K562 (cell line): Measurements from ENCODE around the gene SRSF1. TPM values are rescaled to one million over a fixed set of nuclear protein-coding genes. Genes with fewer than 3 reads are reported as not detected.

ENCODE experiments used
- ATAC-seq: fragments of 200-7000 bp; cut with Tn5 transposase; 3 replicates; pipeline ENCODE4 v1.9.1; 2020; ENCODE audit warnings: moderate library complexity
- BruUV-seq: library from RNA; stranded (reverse); fragments of 400-500 nt; replicated peaks from 2 replicates; lab custom pipeline; 2021; lab: Mats Ljungman, UMichigan
- CTCF ChIA-PET: fragments of 300-600 bp; formaldehyde crosslinking; extraction: SDS; loops from one replicate; lab custom pipeline; 2021; ENCODE audit warnings: low intra/inter-chr PET ratio; lab: Yijun Ruan, JAX
- POLR2A ChIA-PET: fragments of 300-600, 350-650 bp; sonication (Branson Sonifier 250); formaldehyde crosslinking; extraction: SDS; loops from one replicate; lab custom pipeline; 2021; ENCODE audit warnings: antibody characterized with exemption, inconsistent platforms; lab: Yijun Ruan, JAX
- DNase-seq, 4 experiments: peaks; one replicate each; pipeline versions ENCODE4 v3.0.0 to v3.0.0-alpha.2; 2011 to 2018; ENCODE audit warnings: low spot score in 3 of 4, mixed read lengths in 3 of 4; ENCODE audit errors: extremely low read depth in 1 of 4
- FAIRE-seq: peaks from 2 replicates; lab custom pipeline; 2011; peaks lifted over from hg19 to GRCh38; lab: Jason Lieb, UNC
- H2AFZ ChIP-seq: 2 replicates; pipeline ENCODE4 v1.6.0; 2011; ENCODE audit warnings: low read depth, low read length, control low read depth, inconsistent platforms
- H3K27ac ChIP-seq: fragments of 200-600 bp; 3 replicates; pipeline ENCODE4 v1.8.0; 2011; ENCODE audit warnings: low read depth, mild to moderate bottlenecking, control low read depth, inconsistent platforms, low read length, moderate library complexity, mixed read lengths; ENCODE audit errors: extremely low read depth
- H3K27me3 ChIP-seq, 2 experiments: fragments of 300-600 bp in 1 of 2; 2 replicates in 1 of 2; 3 replicates in 1 of 2; pipeline versions ENCODE4 v1.6.0 to v1.8.0; 2011; ENCODE audit warnings: inconsistent platforms in 2 of 2, low read length in 2 of 2, mild to moderate bottlenecking in 1 of 2, mixed read lengths in 1 of 2, moderate library complexity in 1 of 2; ENCODE audit not compliant: control insufficient read depth in 2 of 2, insufficient read depth in 2 of 2
- H3K36me3 ChIP-seq: fragments of 300-600 bp; 3 replicates; pipeline ENCODE4 v1.8.0; 2011; ENCODE audit warnings: mild to moderate bottlenecking, low read length, inconsistent platforms; ENCODE audit not compliant: control insufficient read depth, insufficient read depth
- H3K4me1 ChIP-seq, 2 experiments: fragments of 200-600 bp in 1 of 2; replicated peaks in 1 of 2; 2 replicates in 1 of 2; 3 replicates in 1 of 2; pipeline versions ENCODE4 v1.5.1 to v1.8.0; 2011; ENCODE audit warnings: inconsistent platforms in 2 of 2, low read length in 2 of 2, mild to moderate bottlenecking in 1 of 2, mixed read lengths in 1 of 2, moderate library complexity in 1 of 2; ENCODE audit not compliant: control insufficient read depth in 2 of 2, insufficient read depth in 2 of 2
- H3K4me2 ChIP-seq: 2 replicates; pipeline ENCODE4 v1.6.1; 2011; ENCODE audit warnings: low read length, control low read depth, inconsistent platforms, mixed read lengths; ENCODE audit not compliant: insufficient read depth
- H3K4me3 ChIP-seq: fragments of 200-600 bp; sonication (generic), shearing (Covaris generic); 2 replicates; pipeline ENCODE4 v1.5.1; 2016; ENCODE audit warnings: control low read depth, inconsistent platforms
- H3K79me2 ChIP-seq: fragments of 200-600 bp; 3 replicates; pipeline ENCODE4 v1.8.0; 2011; ENCODE audit warnings: low read length, inconsistent platforms; ENCODE audit not compliant: control insufficient read depth, insufficient read depth
- H3K9ac ChIP-seq, 2 experiments: 2 replicates each; pipeline versions ENCODE4 v1.6.0 to v1.6.1; 2011; ENCODE audit warnings: low read depth in 2 of 2, low read length in 2 of 2, control low read depth in 1 of 2, inconsistent platforms in 1 of 2, mild to moderate bottlenecking in 1 of 2, mixed read lengths in 1 of 2; ENCODE audit not compliant: insufficient read depth in 1 of 2
- H3K9me1 ChIP-seq: one replicate; pipeline ENCODE4 v1.6.0; 2011; ENCODE audit warnings: inconsistent platforms, mild to moderate bottlenecking, low read length, moderate library complexity; ENCODE audit not compliant: control insufficient read depth, insufficient read depth
- H3K9me3 ChIP-seq: replicated peaks from 2 replicates; pipeline ENCODE4 v1.5.1; 2011; ENCODE audit warnings: low read depth, low read length, inconsistent platforms; ENCODE audit not compliant: control insufficient read depth, insufficient read depth
- H4K20me1 ChIP-seq: replicated peaks from 2 replicates; pipeline ENCODE4 v1.6.1; 2011; ENCODE audit warnings: low read length, inconsistent platforms, mixed read lengths; ENCODE audit not compliant: control insufficient read depth, insufficient read depth
- BDP1 ChIP-seq: IDR thresholded peaks from 3 replicates; pipeline ENCODE4 v1.6.1; 2011; ENCODE audit not compliant: insufficient read length, insufficient read depth
- BRF1 ChIP-seq: IDR thresholded peaks from 3 replicates; pipeline ENCODE4 v1.6.1; 2011; ENCODE audit warnings: borderline replicate concordance, mild to moderate bottlenecking; ENCODE audit not compliant: insufficient read length; ENCODE audit errors: extremely low read depth
- CSDE1 ChIP-seq, 2 experiments: fragments of 450-650 bp; IDR thresholded peaks; 2 replicates each; pipeline ENCODE4 v1.6.1; 2016; ENCODE audit warnings: mild to moderate bottlenecking in 1 of 2
- ETV1 ChIP-seq: fragments of 450-650 bp; conservative IDR thresholded peaks from 2 replicates; pipeline ENCODE4 v1.6.1; 2016; ENCODE audit warnings: missing genetic modification characterization, control low read depth, low read depth, missing compliant biosample characterization
- U2AF2 ChIP-seq: fragments of 200-400 bp; formaldehyde crosslinking; optimal IDR thresholded peaks from 2 replicates; pipeline ENCODE3; 2017; ENCODE audit warnings: low read depth, mild to moderate bottlenecking, low read length
- ZNF175 ChIP-seq: fragments of 200-800 bp; sonication (Bioruptor generic); IDR thresholded peaks from 2 replicates; pipeline ENCODE4 v1.6.1; 2016; ENCODE audit warnings: low read depth, mild to moderate bottlenecking, missing genetic modification characterization, missing compliant biosample characterization
- ZNF347 ChIP-seq: fragments of 450-650 bp; formaldehyde crosslinking; IDR thresholded peaks from 2 replicates; pipeline ENCODE4 v1.4.0; 2020; ENCODE audit warnings: low read depth, mild to moderate bottlenecking, moderate library complexity
- ZNF445 ChIP-seq: fragments of 250-450 bp; sonication (Bioruptor Pico); IDR thresholded peaks from 2 replicates; pipeline ENCODE4 v1.4.0; 2020; ENCODE audit warnings: low read depth, mild to moderate bottlenecking, moderate library complexity
- ZNF57 ChIP-seq: fragments of 450-650 bp; formaldehyde crosslinking; IDR thresholded peaks from 2 replicates; pipeline ENCODE4 v1.4.0; 2020; ENCODE audit warnings: mild to moderate bottlenecking, moderate library complexity
- ZNF764 ChIP-seq: fragments of 250-450 bp; sonication (Bioruptor Pico); IDR thresholded peaks from 2 replicates; pipeline ENCODE4 v1.4.0; 2020; ENCODE audit warnings: low read depth, mild to moderate bottlenecking, moderate library complexity
- ZNF766 ChIP-seq: fragments of 200-800 bp; sonication (Bioruptor generic); conservative IDR thresholded peaks from 2 replicates; pipeline ENCODE4 v1.6.1; 2016; ENCODE audit warnings: missing genetic modification characterization, missing compliant biosample characterization
- WGBS: fragments of 100-300 bp; shearing (Covaris generic); methylation state at CpG from one replicate; pipeline ENCODE4 v1.1.6; 2016; ENCODE audit warnings: low coverage, mixed read lengths; ENCODE audit not compliant: insufficient coverage; ENCODE audit errors: missing lambda C conversion rate; 5-methylcytosine and 5-hydroxymethylcytosine counted together
- in situ Hi-C: fragments of 300-500 bp; cut with MboI; formaldehyde crosslinking; loops from 4 replicates; pipeline ENCODE4 v1.15.0; 2018; ENCODE audit warnings: inconsistent platforms, mixed read lengths
- intact Hi-C: fragments of 100-400 bp; cut with micrococcal nuclease; formaldehyde crosslinking; loops from 2 replicates; pipeline ENCODE4 v1.14.2; 2022
- polyA plus RNA-seq, 8 experiments: library from polyadenylated mRNA; depleted of rRNA in 4 of 8; stranded (reverse) in 5 of 8; unstranded in 3 of 8; fragments of >200 nt; fragmentation: Nextera tagmentation in 2 of 8; fragmentation: Illumina TruSeq in 1 of 8; extraction: Ambion mirVana in 2 of 8; extraction: Trizol in 1 of 8; gene quantifications; 2 replicates each; pipeline versions ENCODE4 v1.2.1 to v1.2.3, GENCODE V29; 2011 to 2014; ENCODE audit warnings: inconsistent platforms in 1 of 8, missing spikeins in 1 of 8
- total RNA-seq, 7 experiments: library from RNA; depleted of rRNA in 6 of 7; stranded (reverse); fragments of >200 nt in 6 of 7; fragmentation: Illumina TruSeq in 2 of 7; extraction: Trizol in 2 of 7; gene quantifications; 2 replicates each; pipeline versions ENCODE4 v1.2.1 to v1.2.3, GENCODE V29; 2011 to 2021; ENCODE audit warnings: low replicate concordance in 1 of 7
- TF ChIP-seq, protein P1 (sequence below): sonication (generic); formaldehyde crosslinking; IDR thresholded peaks from 2 replicates; pipeline ENCODE4 v1.8.1; 2022; ENCODE audit warnings: missing genetic modification reagents
- TF ChIP-seq, protein P2 (sequence below): sonication (generic); formaldehyde crosslinking; IDR thresholded peaks from 2 replicates; pipeline ENCODE4 v1.4.0; 2020; ENCODE audit warnings: mild to moderate bottlenecking, missing genetic modification reagents
- TF ChIP-seq, protein P3 (sequence below): fragments of 250-450 bp; sonication (Bioruptor Pico); IDR thresholded peaks from 2 replicates; pipeline ENCODE4 v1.4.0; 2020

Gene SRSF1
- total and polyA plus RNA-seq, 9 of the 15 experiments (the other 6 are each of a cell fraction or from before 2014, with no cell fraction given), result 77.8 to 559 (median 442) TPM

DNA sequence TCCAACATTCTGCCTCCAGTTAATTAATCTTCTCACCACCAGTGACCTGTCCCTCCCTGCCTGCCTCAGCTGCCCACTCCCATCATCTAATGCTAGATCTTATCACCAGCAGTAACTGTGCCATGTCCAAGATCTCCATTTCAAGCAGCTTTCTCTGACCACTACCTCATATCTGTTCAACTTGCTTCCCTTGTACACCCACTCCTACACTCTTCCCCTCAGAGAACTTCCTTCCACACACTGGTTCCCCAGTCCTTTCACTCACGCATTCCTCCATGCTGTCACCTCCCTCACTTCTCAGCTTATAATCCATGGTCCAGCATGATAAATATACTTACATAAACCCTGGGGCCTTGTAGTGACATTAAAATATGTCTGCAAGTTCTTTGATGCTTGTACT is 44.4 kb upstream of the SRSF1 start:
- Histone ChIP-seq H3K9me1 (no peaks in the 10 kb centered on the region), H3K27me3 (peaks cover 18 to 25% of the 10 kb centered on the region in 2 experiments), H3K36me3 (no peaks in the 10 kb centered on the region), H3K9ac (no peak overlapping the region), H3K27ac (no peak overlapping the region), H3K79me2 (no peaks in the 10 kb centered on the region), H3K4me3 (no peak overlapping the region), H4K20me1 (no peaks in the 10 kb centered on the region), H2AFZ (no peak overlapping the region), H3K4me1 (no peaks in the 10 kb centered on the region), H3K4me2 (no peak overlapping the region), H3K9me3 (no peaks in the 10 kb centered on the region)
- ChIA-PET CTCF (no interaction called here), POLR2A (interaction anchor here (0.6 kb wide), 1 partner anchor 13 kb away, joined by 3 read pairs; no protein-coding TSS in a partner anchor)
- no peak for DNase-seq
- WGBS, result 5% methylated on average over 1 of the region's 1 CpG
- in situ Hi-C loops, result no loop called here
- FAIRE-seq, result no peak
- intact Hi-C loops, result no loop called here
- BruUV-seq, result no TSS peak
- ATAC-seq, result no peak
- TF ChIP-seq ZNF347 (no peak), ZNF766 (CRISPR knock-in tag) (no peak), ZNF445 (CRISPR knock-in tag) (no peak), ZNF175 (CRISPR knock-in tag) (no peak), ZNF764 (CRISPR knock-in tag) (no peak), BRF1 (no peak), ETV1 (no peak), CSDE1 (IDR thresholded peaks at IDR 0.05) (no peak), U2AF2 (no peak), ZNF57 (CRISPR knock-in tag) (no peak), BDP1 (no peak)
- TF ChIP-seq, protein P1, sequence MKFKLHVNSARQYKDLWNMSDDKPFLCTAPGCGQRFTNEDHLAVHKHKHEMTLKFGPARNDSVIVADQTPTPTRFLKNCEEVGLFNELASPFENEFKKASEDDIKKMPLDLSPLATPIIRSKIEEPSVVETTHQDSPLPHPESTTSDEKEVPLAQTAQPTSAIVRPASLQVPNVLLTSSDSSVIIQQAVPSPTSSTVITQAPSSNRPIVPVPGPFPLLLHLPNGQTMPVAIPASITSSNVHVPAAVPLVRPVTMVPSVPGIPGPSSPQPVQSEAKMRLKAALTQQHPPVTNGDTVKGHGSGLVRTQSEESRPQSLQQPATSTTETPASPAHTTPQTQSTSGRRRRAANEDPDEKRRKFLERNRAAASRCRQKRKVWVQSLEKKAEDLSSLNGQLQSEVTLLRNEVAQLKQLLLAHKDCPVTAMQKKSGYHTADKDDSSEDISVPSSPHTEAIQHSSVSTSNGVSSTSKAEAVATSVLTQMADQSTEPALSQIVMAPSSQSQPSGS (CRISPR knock-in tag), result no peak
- TF ChIP-seq, protein P2, sequence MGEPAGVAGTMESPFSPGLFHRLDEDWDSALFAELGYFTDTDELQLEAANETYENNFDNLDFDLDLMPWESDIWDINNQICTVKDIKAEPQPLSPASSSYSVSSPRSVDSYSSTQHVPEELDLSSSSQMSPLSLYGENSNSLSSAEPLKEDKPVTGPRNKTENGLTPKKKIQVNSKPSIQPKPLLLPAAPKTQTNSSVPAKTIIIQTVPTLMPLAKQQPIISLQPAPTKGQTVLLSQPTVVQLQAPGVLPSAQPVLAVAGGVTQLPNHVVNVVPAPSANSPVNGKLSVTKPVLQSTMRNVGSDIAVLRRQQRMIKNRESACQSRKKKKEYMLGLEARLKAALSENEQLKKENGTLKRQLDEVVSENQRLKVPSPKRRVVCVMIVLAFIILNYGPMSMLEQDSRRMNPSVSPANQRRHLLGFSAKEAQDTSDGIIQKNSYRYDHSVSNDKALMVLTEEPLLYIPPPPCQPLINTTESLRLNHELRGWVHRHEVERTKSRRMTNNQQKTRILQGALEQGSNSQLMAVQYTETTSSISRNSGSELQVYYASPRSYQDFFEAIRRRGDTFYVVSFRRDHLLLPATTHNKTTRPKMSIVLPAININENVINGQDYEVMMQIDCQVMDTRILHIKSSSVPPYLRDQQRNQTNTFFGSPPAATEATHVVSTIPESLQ, result no peak
- TF ChIP-seq, protein P3, sequence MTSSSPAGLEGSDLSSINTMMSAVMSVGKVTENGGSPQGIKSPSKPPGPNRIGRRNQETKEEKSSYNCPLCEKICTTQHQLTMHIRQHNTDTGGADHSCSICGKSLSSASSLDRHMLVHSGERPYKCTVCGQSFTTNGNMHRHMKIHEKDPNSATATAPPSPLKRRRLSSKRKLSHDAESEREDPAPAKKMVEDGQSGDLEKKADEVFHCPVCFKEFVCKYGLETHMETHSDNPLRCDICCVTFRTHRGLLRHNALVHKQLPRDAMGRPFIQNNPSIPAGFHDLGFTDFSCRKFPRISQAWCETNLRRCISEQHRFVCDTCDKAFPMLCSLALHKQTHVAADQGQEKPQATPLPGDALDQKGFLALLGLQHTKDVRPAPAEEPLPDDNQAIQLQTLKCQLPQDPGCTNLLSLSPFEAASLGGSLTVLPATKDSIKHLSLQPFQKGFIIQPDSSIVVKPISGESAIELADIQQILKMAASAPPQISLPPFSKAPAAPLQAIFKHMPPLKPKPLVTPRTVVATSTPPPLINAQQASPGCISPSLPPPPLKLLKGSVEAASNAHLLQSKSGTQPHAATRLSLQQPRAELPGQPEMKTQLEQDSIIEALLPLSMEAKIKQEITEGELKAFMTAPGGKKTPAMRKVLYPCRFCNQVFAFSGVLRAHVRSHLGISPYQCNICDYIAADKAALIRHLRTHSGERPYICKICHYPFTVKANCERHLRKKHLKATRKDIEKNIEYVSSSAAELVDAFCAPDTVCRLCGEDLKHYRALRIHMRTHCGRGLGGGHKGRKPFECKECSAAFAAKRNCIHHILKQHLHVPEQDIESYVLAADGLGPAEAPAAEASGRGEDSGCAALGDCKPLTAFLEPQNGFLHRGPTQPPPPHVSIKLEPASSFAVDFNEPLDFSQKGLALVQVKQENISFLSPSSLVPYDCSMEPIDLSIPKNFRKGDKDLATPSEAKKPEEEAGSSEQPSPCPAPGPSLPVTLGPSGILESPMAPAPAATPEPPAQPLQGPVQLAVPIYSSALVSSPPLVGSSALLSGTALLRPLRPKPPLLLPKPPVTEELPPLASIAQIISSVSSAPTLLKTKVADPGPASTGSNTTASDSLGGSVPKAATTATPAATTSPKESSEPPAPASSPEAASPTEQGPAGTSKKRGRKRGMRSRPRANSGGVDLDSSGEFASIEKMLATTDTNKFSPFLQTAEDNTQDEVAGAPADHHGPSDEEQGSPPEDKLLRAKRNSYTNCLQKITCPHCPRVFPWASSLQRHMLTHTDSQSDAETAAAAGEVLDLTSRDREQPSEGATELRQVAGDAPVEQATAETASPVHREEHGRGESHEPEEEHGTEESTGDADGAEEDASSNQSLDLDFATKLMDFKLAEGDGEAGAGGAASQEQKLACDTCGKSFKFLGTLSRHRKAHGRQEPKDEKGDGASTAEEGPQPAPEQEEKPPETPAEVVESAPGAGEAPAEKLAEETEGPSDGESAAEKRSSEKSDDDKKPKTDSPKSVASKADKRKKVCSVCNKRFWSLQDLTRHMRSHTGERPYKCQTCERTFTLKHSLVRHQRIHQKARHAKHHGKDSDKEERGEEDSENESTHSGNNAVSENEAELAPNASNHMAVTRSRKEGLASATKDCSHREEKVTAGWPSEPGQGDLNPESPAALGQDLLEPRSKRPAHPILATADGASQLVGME (CRISPR knock-in tag), result no peak
